RPMI7951 (cell line): Measurements from ENCODE around the gene MYO16. TPM values are rescaled to one million over a fixed set of nuclear protein-coding genes. Genes with fewer than 3 reads are reported as not detected.

ENCODE experiments used
- DNase-seq: peaks from one replicate; pipeline ENCODE4 v3.0.0-alpha.2; 2012; ENCODE audit warnings: low read depth
- total RNA-seq: library from RNA; depleted of rRNA; stranded (reverse); fragments of >200 nt; shearing (Covaris generic); gene quantifications from 2 replicates; pipeline ENCODE4 v1.2.3, GENCODE V29; 2014; rRNA removed

MYO16 gene
- total RNA-seq = not detected in 2 replicates

DNA sequence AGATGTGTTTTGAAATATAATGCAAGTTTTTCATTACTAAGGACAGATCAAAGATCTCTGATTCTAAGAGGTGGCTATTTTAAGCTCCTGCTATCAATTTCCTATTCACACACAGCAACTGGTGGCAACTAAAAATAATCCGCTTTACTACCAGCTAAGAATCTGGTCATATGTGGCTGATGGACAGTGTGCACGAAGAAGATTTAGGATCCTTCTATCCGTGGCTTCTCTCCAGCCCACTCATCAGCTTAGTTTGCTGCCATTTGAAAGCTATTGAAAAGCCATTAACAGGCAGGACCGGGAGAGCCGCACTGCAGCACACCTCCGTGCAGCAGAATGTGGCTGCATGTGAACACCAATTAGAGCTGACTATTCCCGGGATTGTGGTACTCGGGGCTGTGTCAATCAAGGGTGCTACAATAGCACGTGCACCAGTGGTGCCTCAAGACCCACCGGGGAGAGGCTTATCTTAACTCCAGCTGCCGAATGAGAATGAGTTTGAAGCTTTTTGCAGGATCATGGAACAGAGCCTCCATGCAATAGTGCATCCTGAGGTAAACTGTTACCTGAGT lies at the start of gene MYO16:
Gene MYO16, plus strand, starts transcription at position 431 of the 572 bp plus-strand sequence. CDS start 234 bp downstream, outside the sequence.
- no peak for DNase-seq

DNA sequence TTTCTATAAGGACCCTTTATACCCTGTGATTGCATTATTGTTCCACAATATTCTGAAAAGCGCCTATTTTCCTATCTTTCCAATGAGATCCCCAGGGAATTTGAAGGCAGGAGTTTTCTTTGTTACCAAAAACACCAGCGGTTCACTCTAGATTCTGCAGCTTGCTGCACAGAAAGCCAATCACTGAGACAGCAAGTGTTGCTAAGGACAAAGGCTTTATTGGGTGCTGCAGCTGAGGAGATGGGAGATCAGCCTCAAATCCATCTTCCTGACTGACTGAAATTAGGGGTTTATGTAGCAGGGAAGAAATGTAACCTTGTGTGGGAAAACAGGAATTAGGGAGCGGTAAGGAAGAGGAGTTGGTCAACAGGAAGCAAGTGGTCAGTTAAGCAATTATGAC lies 42.6 kb upstream of the MYO16 start:
- DNase-seq = no peak

DNA sequence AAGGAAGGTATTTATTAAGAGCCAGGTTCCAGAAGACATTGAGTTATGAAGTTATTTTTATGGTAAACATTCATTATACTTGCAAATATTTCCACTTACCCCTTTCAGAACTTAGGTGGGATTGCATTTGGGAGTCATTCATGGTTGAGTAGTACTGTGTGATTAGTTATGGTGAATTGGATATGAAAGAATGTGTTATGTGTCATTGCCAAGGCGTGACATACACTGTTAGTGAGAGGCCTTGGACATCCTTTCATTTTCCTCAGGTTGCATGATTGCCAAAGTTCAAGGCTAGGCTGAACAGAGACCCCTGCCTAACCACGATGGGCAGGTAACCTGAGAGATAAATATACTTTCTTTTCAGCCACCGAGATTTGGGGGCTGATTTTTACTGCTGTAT lies 40.9 kb upstream of the MYO16 start:
- DNase-seq = no peak

DNA sequence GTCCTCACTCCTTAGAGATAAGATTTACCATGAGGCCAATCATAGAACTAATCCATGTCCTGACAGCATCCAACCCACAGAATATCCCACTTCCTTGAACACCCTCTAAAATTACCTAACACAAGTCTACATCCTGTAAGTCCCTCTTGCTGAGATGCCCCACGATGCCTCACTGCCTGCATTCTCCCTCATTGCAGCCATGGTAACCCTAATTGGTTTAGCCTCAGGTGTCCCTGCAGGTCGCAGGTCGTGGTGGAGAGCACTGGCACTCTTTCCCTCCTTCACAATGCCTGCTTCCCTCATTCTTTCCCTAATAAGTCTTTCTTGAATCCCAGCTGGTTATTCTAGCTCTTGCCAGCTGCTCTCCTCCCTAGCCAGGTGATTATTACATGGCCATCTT lies 35.3 kb upstream of the MYO16 start:
- no peak for DNase-seq

DNA sequence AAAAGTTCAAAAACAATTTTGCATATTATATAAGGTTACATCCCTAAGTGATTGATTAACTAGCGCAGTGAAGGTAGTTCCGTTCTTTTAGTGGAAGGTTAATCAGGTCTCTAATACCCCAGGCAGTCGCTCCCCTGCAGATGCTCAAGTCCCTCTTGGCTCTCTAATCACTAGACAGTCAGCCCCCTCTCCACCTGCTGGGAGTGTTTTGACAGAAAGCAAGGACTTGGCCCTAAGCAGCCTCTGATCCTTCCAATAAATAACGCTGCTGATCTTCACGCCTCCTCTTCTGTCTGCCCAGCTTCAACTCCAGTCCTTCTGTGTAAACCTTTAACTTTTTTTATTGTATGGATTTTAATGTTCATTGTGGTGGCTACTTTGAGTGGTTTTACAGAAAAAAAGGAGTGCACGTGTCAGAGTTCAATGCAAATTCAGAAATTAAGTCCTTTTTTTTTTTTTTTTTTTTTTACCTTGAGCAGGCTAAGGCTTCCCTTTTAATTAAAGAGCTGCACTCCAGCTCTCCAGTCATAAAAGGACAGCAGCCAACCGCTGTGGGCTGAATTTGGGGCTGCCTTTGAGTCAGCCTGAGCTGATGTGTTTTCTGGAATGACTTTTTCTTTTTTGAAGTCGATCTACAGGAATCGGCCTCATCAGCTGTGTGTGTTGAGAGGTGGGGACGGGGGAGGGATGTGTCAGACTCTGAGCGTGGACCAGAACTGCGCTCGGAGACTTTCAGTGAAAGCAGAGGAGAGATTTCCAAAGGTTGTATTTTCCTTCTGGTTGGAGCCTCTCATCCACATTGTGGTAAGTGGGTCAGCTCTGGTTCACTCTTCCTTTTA lies 33.8 kb upstream of the MYO16 start:
- DNase-seq = no peak

DNA sequence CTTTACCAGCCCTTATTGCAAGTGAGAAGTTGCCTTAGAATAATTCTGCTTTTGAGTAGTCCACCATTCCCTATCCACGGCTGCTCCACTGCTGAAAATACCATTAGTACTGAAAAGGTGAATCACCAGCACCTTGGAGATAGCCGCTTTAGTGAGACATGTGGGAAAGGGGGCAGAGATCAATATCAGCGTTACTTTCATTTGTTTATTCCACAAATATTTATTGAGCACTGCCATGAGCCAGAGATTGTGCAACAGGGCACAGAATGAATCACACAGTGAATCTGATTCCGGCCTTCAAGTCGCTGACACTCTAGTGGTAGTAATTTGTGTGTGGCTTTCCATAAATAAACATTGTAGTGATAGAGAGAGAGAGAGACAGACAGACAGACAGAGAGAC lies 31.5 kb upstream of the MYO16 start:
- DNase-seq = no peak

DNA sequence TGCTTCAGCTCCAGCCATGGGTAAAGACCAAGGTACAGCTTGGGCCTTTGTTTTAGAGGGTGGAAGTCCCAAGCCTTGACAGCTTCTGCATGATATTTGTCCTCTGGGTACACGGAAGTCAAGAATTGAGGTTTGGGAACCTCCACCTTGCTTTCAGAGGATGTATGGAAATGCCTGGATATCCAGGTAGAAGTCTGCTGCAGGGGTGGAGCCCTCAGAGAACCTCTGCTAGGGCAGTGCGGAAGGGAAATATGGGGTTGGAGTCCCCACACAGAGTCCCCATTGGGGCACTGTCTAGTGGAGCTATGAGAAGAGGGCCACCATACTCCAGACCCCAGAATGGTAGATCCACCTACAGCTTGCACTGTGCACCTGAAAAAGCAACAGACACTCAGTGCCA lies 23.0 kb upstream of the MYO16 start:
- no peak for DNase-seq

DNA sequence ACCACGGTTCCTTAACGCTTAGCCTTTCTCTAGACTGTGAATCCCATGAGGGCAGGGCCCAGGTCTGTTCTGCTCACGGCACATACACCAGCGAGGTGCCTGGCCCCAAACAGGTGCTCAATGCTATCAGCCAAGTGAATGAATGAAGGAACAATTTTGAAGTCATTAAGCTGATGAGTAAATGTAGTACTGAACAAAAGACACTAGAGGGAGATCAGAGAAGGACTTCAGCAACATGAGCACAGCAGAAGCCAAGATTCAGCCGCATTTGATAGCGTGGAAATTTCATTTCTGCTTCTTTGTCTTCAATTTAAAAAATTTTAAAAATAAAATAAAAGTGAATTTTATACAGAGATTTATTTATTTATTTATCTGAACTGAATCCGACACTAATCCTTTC lies 20.1 kb upstream of the MYO16 start:
- no peak for DNase-seq

DNA sequence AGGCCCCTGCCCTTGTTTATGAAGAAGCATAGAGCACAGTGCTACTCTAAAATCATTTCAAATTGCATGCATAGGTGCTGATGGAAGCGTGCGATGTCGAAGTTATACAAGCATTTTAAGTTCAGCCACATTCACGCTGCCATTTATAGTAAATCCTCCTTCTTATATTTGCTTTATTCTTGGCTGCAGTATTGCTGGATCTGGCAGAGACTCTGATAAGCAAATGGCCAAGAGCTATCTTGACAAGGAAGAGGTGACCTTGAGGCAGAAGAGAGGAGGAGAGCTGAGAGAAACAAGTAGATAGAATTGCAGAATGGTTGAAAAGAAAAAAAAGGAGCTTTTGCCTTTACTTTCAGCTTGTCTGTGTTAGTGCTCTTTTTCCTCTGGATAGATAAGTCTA lies 18.9 kb upstream of the MYO16 start:
- no peak for DNase-seq

DNA sequence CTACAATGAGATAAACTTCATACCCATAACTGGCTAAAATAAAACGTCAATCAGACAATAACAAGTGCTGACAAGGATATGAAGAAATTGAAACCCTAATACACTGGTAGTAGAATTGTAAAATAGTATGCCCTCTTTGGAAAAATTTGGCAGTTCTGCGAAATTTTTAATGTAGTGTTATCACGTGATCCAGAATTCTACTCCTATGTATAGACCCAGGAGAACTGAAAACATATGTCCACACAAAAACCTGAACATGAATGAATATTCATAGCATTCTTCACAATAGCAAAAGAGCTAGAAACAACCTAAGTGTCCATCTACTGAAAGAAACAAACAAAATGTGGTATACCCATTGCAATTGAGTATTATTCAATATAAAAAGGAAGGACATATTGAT lies 14.2 kb upstream of the MYO16 start:
- DNase-seq = no peak

DNA sequence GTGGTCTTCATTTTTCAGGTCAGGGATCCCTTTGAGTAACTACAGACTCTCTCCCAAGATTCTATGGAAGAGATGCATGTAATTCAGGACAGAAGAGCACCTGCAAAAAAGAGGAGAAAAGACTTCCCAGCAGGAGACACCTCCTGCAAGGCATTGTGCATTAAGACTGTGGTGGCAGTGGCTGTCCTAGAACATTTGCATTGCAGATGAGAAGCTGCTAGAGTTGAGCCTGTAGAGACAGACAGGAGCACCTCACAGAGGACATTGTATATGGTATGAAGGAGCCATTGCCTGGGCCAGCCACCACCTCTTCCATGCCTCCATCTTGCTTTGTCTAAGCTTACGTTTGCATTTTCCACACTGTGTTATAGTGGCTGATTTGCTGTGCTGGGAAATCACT lies 11.2 kb upstream of the MYO16 start:
- no peak for DNase-seq

DNA sequence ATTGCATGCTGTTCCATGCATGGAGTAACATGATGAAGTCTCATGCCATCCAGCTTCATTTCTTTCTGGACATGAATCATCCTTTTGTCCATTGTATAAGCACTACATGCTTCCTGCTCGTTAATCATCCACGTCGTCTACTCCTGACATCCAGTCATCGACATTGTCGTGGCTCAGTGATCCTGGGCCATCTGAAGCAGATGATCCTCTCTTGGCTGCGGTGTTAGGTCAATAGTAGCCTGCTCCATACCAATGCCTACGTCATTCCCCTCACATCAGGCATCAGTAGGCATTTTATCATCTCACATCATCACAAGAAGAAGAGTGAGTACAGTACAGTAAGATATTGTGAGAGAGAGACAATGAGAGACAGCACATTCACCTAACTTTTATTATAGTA lies 7.9 kb upstream of the MYO16 start:
- no peak for DNase-seq

DNA sequence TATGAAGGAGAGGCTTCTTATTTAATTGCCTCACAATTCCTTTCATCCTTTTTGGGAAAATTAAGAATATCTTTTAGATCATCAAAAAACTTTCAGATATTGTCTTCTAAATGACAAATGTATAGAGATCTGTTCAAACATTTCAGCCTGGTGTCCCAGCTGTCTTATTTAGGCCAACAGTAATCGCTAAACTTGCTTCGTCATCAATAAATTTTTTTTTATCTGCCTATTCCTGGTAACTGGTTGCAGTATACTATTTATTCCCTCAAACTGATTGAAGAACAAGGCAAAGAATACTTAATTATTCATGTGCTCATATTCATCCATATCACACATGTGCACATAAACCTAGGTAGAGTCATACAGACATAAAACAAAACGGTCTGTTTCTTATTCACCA lies 5.3 kb upstream of the MYO16 start:
- no peak for DNase-seq

DNA sequence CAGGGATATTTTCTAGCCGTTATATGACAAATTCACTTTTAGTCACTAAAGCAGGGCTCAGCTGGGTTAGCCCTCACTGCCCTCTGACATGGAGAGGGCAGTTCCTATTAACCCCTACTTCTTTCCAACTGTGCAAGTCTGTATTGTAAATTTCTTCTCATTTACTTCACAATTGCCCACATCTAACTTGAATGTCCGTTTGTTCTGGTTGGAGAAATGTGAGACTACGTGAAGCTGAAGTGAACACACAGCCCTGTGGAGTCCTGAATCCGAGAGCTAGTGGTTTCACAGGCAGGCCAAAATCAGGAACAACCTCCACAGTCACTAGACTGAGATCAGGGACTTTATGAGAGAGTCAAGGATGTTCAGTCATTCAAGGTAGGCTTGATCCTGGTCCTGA lies 4.4 kb upstream of the MYO16 start:
- no peak for DNase-seq

DNA sequence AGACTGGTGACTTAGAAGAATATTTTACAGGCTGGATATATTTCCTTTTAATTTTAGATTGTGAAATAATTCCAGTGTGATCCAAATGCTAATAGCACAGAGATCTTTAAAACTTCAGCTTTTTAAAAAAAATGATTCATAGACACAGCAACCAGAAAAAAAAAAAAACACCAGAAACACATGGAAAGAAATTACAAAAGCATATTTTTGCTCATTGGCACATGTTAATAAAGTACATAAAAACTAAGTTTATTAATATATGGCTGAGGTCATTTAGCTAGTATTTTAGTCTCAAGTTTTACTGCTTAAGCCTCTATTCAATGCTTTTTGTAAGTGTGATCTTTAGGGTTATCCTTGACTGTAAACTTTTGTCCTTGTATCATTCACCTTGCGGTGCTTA lies 577 bp downstream of the MYO16 start:
- no peak for DNase-seq

DNA sequence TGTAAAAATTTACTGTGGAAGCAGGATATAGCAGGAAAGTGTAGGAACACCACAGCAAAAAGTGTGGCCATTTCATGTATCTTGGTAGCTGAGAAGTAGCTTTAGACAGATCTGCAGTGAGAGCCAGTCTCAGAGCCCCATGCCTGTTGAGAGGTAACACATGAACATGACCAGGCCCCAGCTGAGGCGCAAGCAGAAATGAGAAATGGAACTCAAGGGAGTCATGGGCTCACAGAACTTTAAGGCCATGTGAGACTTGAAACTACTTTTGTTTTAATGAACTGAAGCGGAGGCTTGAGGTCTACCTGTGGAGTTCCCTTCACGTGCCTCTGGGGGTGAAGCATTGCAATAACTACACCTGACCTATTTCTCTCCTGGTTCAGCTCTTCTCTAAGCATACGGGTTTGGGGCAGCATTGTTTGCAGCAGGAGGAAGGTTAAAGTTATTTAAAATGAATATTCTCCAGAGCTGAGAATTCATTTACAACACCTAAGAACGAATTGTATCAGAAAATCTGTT lies 3.3 kb downstream of the MYO16 start:
- no peak for DNase-seq

DNA sequence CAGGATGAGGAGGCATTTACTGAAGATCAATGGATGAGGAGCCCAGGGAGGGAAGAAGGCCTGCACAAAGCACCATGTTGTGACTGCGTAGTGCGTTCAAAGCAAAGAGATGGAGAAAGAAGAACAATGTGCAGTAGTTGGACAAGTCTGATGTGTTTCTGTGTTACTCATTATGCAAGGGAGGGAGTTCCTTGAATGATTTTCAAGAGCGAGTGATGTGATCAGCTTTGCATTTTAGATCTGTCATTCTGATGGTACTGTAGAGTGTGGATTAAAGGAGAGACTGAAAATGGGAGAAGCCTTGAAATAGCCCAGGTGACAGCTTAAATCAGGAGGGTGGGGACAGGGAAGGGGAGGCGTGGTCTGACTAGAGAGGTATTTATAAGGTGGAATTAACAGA lies 9.5 kb downstream of the MYO16 start:
- DNase-seq = no peak

DNA sequence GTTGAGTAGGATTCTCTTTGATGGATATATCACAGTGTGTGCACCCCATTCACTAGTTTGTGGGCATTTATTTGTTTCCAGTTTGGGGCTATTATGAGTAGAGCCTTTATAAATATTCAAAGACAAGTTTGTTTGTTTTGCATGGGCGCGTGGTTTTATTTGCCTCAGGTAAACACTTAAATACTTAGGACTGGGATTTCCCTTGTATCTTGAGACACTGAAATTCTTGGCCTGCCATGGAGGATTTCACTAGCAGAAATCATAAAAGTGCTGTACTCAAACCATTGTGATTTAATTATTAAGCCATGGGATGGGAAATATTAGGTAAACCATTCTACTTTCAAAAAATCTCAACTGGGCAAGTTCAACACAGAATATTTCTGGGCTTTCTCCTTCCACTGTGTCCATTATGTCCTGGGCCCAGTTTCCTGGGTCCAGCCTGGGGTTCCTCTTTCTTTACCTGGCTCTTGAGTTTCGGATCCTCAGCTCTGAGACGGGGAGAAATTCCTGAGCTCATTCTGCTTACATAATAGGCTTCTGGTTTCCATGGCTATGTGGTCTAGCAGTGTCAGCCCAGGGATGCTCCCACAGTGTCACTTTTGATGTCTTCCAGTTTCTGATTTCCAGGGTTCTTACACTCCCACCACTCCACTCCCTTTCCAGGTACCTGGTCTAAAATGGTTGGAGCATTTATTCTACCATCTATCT lies 14.4 kb downstream of the MYO16 start:
- DNase-seq = no peak

DNA sequence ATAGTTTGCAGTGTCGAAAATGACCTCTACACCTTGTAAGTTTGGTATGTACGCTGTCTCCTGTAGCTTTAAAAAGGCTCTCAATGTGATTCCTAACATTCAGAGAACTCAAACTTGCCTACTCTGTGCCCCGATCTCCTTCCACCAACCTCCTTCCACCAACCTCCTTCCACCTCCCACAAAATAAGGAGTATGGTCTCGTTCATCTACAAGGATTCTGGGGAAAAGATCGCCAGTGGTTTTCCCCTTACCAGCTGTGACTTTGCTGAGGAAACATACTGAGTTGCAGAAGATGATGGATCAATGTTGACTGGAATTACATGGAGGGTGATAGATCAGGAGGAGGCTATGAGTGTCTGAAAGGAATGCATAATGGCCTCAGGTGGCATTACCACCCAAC lies 16.0 kb downstream of the MYO16 start:
- no peak for DNase-seq

DNA sequence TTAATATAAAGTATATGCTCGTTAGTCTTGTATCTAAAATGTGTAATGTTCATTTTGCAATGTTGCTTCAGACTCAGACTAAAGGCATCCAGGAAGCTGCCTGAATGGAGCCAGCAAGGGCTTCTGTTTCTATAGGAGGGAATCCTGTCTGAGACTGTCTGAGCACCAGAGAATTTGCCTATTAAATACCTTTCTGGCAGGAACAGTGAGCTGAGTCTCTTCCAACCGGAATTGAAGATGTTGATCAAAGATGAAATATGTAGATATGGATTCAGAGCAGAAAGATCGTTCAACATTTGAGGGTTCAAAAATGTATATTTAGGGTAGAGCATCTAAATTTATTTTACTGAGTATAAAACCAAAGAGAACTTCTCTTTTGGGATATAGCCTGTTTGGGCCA lies 20.9 kb downstream of the MYO16 start:
- DNase-seq = no peak

DNA sequence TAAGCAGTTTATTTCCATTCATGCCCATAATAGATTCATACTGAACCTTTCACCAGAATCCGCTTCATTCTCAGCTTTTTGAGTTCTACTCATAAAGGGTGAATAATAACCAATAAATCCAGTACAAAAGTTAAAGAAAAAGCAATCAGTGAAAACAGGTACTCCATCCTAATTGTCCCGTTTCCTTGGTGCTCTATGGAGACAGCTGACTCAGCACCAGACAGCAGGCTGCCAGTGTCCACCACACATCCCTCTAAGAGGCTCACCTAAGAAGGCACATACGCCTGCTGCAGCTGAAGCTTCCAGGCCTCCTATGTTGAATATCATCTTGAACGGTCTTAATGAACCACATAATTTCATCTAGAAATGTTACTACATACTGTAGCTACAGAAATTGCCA lies 27.3 kb downstream of the MYO16 start:
- DNase-seq = no peak

DNA sequence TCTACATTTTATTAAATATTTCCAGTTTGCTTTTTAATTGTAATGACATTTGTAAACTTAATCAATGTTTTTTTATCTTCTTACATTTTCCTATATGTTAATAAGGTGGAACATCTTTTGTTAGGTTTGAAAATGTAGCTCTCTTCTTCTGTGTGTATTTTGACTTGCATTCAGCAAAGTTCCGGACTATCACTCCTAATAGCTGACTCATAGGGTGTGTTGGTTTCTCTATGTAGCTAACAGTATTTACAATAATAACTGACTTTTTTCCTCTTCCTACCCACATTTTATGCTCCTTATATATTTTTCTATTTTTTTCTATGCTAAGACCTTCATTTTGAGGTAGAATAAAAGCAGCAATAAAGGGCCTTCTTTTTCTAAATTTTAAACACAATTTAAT lies 28.1 kb downstream of the MYO16 start:
- no peak for DNase-seq

DNA sequence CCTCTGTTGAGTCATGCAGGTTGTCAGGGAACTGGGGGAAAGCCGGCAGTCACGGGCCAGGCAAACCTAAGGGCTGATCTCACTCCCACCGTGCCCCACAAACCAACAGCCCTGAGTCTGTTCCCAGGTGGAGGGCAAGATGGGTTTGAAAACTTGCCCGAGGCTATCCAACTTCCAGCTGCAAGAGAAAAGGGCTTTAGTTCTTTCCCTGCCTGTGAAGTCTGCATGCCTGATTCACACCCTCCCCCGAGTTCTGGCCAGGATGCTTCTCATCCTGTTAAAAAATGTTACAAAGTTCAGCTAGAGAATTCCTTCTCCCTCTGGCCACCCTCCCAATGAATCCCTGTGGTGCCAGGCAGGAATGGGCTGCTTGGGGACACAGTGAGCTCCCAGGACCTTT lies 33.1 kb downstream of the MYO16 start:
- DNase-seq = no peak
